ENCODE measurements around the gene TRMT112. TPM values are rescaled to one million over a fixed set of nuclear protein-coding genes. Genes with fewer than 3 reads are reported as not detected.

The TRMT112 gene
- total RNA-seq, 1 donor from 2014 or later = 149 TPM

- H3K27ac Mint-ChIP-seq = no peak overlapping the region
- H3K36me3 Mint-ChIP-seq (ENCODE audit: insufficient read depth) = peaks cover 5% of the 10 kb centered on the region
- TF ChIP-seq CTCF (IDR thresholded peaks at IDR 0.05; ENCODE audit: unreplicated experiment) = no peak
- H3K9me3 Mint-ChIP-seq (ENCODE audit: low read depth) = no peaks in the 10 kb centered on the region
- no peak for DNase-seq (ENCODE audit: low spot score, unreplicated experiment)
- H3K4me3 Mint-ChIP-seq (ENCODE audit: low read depth) = no peak overlapping the region
- H3K27me3 Mint-ChIP-seq = no peaks in the 10 kb centered on the region
- peaks cover 12% of the 10 kb centered on the region for H3K4me1 Mint-ChIP-seq (ENCODE audit: low read depth)
Measured at GRCh38 chr11:64267207-64267945, 50.0 kb downstream of the TRMT112 start.

Small RNA genes within 50 kb of the gene (microRNA-seq; reads per million reads assigned to microRNA genes)
- gene MIR7155 (ENCODE audit: borderline number of aligned reads, unreplicated experiment) = not detected

Other genes with a start within 250 kb of the TRMT112 start
- gene MACROD1, start 151.4 kb downstream of the TRMT112 start, total RNA-seq = 28.0 and 30.6 TPM in 2 replicates
- gene STIP1, start 131.4 kb downstream of the TRMT112 start, total RNA-seq = 189 and 209 TPM in 2 replicates
- 5.4 and 5.9 TPM in 2 replicates for gene FERMT3, start 110.8 kb downstream of the TRMT112 start, total RNA-seq
- 52.0 and 53.9 TPM in 2 replicates for gene TRPT1, start 91.4 kb downstream of the TRMT112 start, total RNA-seq
- 42.9 and 48.2 TPM in 2 replicates for gene NUDT22, start 91.3 kb downstream of the TRMT112 start, total RNA-seq
- 35.4 and 39.1 TPM in 2 replicates for gene DNAJC4, start 87.0 kb downstream of the TRMT112 start, total RNA-seq
- gene VEGFB, start 83.0 kb downstream of the TRMT112 start, total RNA-seq = 66.1 and 68.2 TPM in 2 replicates
- gene FKBP2, start 76.5 kb downstream of the TRMT112 start, total RNA-seq = 48.5 and 57.7 TPM in 2 replicates
- gene PPP1R14B, start 70.6 kb downstream of the TRMT112 start, total RNA-seq = 198 TPM in 2 replicates
- gene PLCB3, start 66.0 kb downstream of the TRMT112 start, total RNA-seq = 22.6 and 27.3 TPM in 2 replicates
- 42.8 and 46.9 TPM in 2 replicates for gene BAD, start 32.9 kb downstream of the TRMT112 start, total RNA-seq
- gene GPR137, start 31.7 kb downstream of the TRMT112 start, total RNA-seq = 46.7 and 56.5 TPM in 2 replicates
- 0.62 TPM in 1 of 2 replicates, not detected in the other for gene KCNK4, start 26.3 kb downstream of the TRMT112 start, total RNA-seq
- not detected in 2 replicates for gene CATSPERZ, start 17.2 kb downstream of the TRMT112 start, total RNA-seq
- 28.1 and 31.4 TPM in 2 replicates for gene ESRRA, start 12.0 kb downstream of the TRMT112 start, total RNA-seq
- 157 and 171 TPM in 2 replicates for gene PRDX5, start 562 bp upstream of the TRMT112 start, total RNA-seq
- 4.3 and 6.2 TPM in 2 replicates for gene CCDC88B, start 22.6 kb upstream of the TRMT112 start, total RNA-seq
- gene RPS6KA4, start 41.6 kb upstream of the TRMT112 start, total RNA-seq = 18.6 and 18.7 TPM in 2 replicates
- gene SLC22A11, start 238.4 kb upstream of the TRMT112 start, total RNA-seq = not detected in 2 replicates

Data from progenitor cell of endocrine pancreas (in vitro differentiated cells).